ENCODE measurements around the gene MEGF11.

GRCh38 chr15:66019368-66019767 is 234.2 kb downstream of the MEGF11 start:
- TF ChIP-seq PATZ1 (CRISPR knock-in tag; IDR thresholded peaks at IDR 0.05; ENCODE audit: borderline replicate concordance) (no peak), CREB5 (CRISPR knock-in tag; IDR thresholded peaks at IDR 0.05; ENCODE audit: low read depth) (no peak), ISL1 (CRISPR knock-in tag; IDR thresholded peaks at IDR 0.05) (no peak), ARNTL (CRISPR knock-in tag; IDR thresholded peaks at IDR 0.05; ENCODE audit: borderline replicate concordance, low read depth) (no peak), ZNF8 (CRISPR knock-in tag; IDR thresholded peaks at IDR 0.05) (no peak), ESRRG (CRISPR knock-in tag; IDR thresholded peaks at IDR 0.05) (no peak), ZFP3 (CRISPR knock-in tag; IDR thresholded peaks at IDR 0.05) (no peak), TSHZ2 (CRISPR knock-in tag; IDR thresholded peaks at IDR 0.05) (no peak), OSR1 (CRISPR knock-in tag; IDR thresholded peaks at IDR 0.05) (no peak), POU6F1 (CRISPR knock-in tag; IDR thresholded peaks at IDR 0.05; ENCODE audit: borderline replicate concordance, low read depth) (no peak), CSRNP3 (CRISPR knock-in tag; IDR thresholded peaks at IDR 0.05) (no peak), ZFP30 (CRISPR knock-in tag; IDR thresholded peaks at IDR 0.05) (no peak)
